MM.1S (cell line): Measurements from ENCODE around the gene PSORS1C2.

Experiments
- CTCF ChIP-seq: fragments of 300-600 bp; sonication (generic); IDR thresholded peaks from 2 replicates; pipeline ENCODE4 v1.5.1; 2016; ENCODE audit warnings: antibody characterized with exemption, low read length, mixed read lengths
- EZH2phosphoT487 ChIP-seq: fragments of 300-600 bp; sonication (generic); IDR thresholded peaks from 2 replicates; pipeline ENCODE4 v1.6.1; 2018; ENCODE audit warnings: antibody characterized with exemption, low read length

DNA sequence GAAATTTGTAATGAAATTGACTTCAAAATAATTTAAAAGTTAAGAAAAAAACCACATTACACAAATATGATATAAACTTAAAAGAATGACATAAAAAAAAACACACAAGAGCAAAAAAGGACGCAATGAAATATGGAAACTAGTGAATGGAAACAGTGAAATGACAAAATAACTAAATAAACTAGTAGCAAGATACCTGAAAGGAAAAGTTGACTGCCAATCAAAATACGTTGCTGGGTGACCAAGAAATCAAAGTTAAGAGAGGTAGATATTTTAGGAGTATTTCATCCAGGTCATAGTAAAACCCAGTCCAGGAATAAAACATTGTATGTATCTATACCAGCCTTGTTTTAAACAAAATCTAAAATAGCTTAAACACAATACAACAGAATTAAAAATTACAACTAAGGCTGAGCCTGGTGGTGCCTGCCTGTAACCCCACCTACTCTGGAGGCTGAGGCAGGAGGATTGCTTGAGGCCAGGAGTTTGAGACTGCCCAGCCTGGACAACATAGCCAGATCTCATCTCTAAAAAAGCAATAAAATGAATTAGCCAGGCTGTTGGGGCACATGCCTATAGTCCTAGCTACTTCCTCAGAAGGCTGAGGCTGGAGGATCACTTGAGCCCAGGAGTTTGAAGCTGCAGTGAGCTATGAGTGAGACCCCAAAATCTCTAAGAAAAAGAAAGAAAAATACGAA is 48.4 kb downstream of the PSORS1C2 start:
- TF ChIP-seq CTCF (no peak), EZH2phosphoT487 (no peak)
